ENCODE measurements around the gene IER5L. TPM values are rescaled to one million over a fixed set of nuclear protein-coding genes. Genes with fewer than 3 reads are reported as not detected.

IER5L gene
- total and polyA plus RNA-seq, 9 of the 15 experiments (the other 6 are each of a cell fraction or from before 2014, with no cell fraction given): 0.14 to 11.9 (median 0.52) TPM

- TF ChIP-seq, protein P1, sequence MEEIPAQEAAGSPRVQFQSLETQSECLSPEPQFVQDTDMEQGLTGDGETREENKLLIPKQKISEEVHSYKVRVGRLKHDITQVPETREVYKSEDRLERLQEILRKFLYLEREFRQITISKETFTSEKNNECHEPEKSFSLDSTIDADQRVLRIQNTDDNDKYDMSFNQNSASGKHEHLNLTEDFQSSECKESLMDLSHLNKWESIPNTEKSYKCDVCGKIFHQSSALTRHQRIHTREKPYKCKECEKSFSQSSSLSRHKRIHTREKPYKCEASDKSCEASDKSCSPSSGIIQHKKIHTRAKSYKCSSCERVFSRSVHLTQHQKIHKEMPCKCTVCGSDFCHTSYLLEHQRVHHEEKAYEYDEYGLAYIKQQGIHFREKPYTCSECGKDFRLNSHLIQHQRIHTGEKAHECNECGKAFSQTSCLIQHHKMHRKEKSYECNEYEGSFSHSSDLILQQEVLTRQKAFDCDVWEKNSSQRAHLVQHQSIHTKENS (CRISPR knock-in tag; IDR thresholded peaks at IDR 0.05): no peak
- TF ChIP-seq TARDBP (IDR thresholded peaks at IDR 0.05): peak; percentile 17; the same call in 1 of the 2 replicates
- TF ChIP-seq CC2D1A (IDR thresholded peaks at IDR 0.05): peak; percentile 67
- no peak for TF ChIP-seq CXXC5 (CRISPR knock-in tag; IDR thresholded peaks at IDR 0.05)
- TF ChIP-seq SAFB2 (IDR thresholded peaks at IDR 0.05; ENCODE audit: borderline replicate concordance, low read depth, low read length, severe bottlenecking): no peak
- 0 out of 2 replicates have a peak, but pooled peaks have one; percentile 17 for TF ChIP-seq LEF1 (IDR thresholded peaks at IDR 0.05)
- no peak for TF ChIP-seq ZNF184 (CRISPR knock-in tag; IDR thresholded peaks at IDR 0.05)
- peak in 1 of 2 experiments; percentile 47; a peak in 1 of 4 replicates for TF ChIP-seq SIN3A (IDR thresholded peaks at IDR 0.05; ENCODE audit: borderline replicate concordance in 2 of 2, control insufficient read depth in 1 of 2, low read depth in 2 of 2, low read length in 2 of 2)
- TF ChIP-seq XRCC5 (IDR thresholded peaks at IDR 0.05; ENCODE audit: low read depth, low read length): 0 out of 2 replicates have a peak, but pooled peaks have one; percentile 19
- TF ChIP-seq USF1 (CRISPR knock-in tag; IDR thresholded peaks at IDR 0.05): no peak
- peak; percentile 51; the same call in 1 of the 2 replicates for TF ChIP-seq MTA3 (IDR thresholded peaks at IDR 0.05; ENCODE audit: borderline replicate concordance)
- peak; percentile 57; the same call in 1 of the 2 replicates for TF ChIP-seq ZNF431 (CRISPR knock-in tag; IDR thresholded peaks at IDR 0.05)
- no peak for TF ChIP-seq BRF1 (IDR thresholded peaks at IDR 0.05; ENCODE audit: borderline replicate concordance, extremely low read depth, insufficient read length)
- TF ChIP-seq, protein P2, sequence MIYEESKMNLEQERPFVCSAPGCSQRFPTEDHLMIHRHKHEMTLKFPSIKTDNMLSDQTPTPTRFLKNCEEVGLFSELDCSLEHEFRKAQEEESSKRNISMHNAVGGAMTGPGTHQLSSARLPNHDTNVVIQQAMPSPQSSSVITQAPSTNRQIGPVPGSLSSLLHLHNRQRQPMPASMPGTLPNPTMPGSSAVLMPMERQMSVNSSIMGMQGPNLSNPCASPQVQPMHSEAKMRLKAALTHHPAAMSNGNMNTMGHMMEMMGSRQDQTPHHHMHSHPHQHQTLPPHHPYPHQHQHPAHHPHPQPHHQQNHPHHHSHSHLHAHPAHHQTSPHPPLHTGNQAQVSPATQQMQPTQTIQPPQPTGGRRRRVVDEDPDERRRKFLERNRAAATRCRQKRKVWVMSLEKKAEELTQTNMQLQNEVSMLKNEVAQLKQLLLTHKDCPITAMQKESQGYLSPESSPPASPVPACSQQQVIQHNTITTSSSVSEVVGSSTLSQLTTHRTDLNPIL (CRISPR knock-in tag; IDR thresholded peaks at IDR 0.05): no peak
- TF ChIP-seq, protein P3, sequence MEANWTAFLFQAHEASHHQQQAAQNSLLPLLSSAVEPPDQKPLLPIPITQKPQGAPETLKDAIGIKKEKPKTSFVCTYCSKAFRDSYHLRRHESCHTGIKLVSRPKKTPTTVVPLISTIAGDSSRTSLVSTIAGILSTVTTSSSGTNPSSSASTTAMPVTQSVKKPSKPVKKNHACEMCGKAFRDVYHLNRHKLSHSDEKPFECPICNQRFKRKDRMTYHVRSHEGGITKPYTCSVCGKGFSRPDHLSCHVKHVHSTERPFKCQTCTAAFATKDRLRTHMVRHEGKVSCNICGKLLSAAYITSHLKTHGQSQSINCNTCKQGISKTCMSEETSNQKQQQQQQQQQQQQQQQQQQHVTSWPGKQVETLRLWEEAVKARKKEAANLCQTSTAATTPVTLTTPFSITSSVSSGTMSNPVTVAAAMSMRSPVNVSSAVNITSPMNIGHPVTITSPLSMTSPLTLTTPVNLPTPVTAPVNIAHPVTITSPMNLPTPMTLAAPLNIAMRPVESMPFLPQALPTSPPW (CRISPR knock-in tag; IDR thresholded peaks at IDR 0.05): peak; percentile 6; the same call in 1 of the 2 replicates
- TF ChIP-seq HNRNPLL (IDR thresholded peaks at IDR 0.05; ENCODE audit: low read depth, low read length, poor library complexity, severe bottlenecking): peak; percentile 18
- TF ChIP-seq COPS2 (conservative IDR thresholded peaks at IDR 0.05): no peak
- no peak for TF ChIP-seq E2F4 (CRISPR knock-in tag; IDR thresholded peaks at IDR 0.05; ENCODE audit: low read depth)
- peak; percentile 82 for TF ChIP-seq MYC (IDR thresholded peaks at IDR 0.05; ENCODE audit: low read depth, low read length)
- peak; percentile 90; the same call in 1 of the 2 replicates for TF ChIP-seq MYC (CRISPR knock-in tag; IDR thresholded peaks at IDR 0.05; ENCODE audit: borderline replicate concordance, low read depth)
- TF ChIP-seq MYNN (IDR thresholded peaks at IDR 0.05): peak; percentile 57; the same call in 1 of the 2 replicates
- TF ChIP-seq MYNN (CRISPR knock-in tag; IDR thresholded peaks at IDR 0.05): no peak
These were observed 38.6 kb downstream of the IER5L start (continued) for GRCh38 chr9:129139233-129139992.

All from K562 (cell line).